ENCODE measurements around the gene MUC5B.

Gene MUC5B

DNA sequence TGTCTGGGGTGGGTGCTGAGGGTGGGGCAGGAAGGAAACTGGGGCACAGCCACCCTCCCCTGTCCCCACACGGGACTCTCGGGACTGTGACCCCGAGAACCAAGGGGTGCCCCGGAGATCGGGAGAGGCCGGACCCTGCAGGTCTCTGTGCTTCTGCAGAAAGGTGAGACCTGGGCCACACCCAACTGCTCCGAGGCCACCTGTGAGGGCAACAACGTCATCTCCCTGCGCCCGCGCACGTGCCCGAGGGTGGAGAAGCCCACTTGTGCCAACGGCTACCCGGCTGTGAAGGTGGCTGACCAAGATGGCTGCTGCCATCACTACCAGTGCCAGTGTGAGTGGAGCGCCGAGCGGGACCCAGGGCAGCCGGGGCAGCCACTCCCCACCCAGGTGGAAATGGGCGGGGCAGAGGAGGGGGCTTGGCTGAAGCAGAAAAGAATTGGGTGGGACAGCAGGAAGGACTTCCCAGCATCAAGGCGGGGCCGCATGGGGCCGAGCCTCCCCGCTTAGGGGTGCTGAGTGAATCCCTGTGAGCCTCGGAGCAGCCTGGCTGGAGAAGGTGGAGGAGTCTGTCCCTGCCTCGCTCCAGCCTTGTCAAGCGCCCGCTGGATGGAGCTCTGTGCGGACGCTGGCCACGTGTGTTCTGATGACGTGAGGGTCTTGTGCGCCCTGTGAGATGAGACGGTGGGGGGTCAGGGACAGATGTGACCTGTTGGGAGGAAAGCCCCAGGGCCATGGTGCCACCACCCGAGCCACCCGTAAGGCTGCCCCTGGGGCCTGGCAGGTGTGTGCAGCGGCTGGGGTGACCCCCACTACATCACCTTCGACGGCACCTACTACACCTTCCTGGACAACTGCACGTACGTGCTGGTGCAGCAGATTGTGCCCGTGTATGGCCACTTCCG, 29.3 kb upstream of the MUC5B start:
- no peak overlapping the region for H3K27ac ChIP-seq (ENCODE audit: low read depth, low read length)
- no peaks in the 10 kb centered on the region for H3K4me1 ChIP-seq (ENCODE audit: control insufficient read depth, insufficient read depth, low read length)
- H3K4me3 ChIP-seq (ENCODE audit: low read depth, low read length): no peak overlapping the region
- H3K9ac ChIP-seq (ENCODE audit: low read depth, low read length): no peak overlapping the region
- no peaks in the 10 kb centered on the region for H3K27me3 ChIP-seq (ENCODE audit: control insufficient read depth, insufficient read depth, low read length)
- peaks cover 6% of the 10 kb centered on the region; the same call in 1 of the 2 replicates for H3K9me3 ChIP-seq (ENCODE audit: control insufficient read depth, insufficient read depth, low read length)
- no peaks in the 10 kb centered on the region for H3K36me3 ChIP-seq (ENCODE audit: control insufficient read depth, insufficient read depth, low read length)

DNA sequence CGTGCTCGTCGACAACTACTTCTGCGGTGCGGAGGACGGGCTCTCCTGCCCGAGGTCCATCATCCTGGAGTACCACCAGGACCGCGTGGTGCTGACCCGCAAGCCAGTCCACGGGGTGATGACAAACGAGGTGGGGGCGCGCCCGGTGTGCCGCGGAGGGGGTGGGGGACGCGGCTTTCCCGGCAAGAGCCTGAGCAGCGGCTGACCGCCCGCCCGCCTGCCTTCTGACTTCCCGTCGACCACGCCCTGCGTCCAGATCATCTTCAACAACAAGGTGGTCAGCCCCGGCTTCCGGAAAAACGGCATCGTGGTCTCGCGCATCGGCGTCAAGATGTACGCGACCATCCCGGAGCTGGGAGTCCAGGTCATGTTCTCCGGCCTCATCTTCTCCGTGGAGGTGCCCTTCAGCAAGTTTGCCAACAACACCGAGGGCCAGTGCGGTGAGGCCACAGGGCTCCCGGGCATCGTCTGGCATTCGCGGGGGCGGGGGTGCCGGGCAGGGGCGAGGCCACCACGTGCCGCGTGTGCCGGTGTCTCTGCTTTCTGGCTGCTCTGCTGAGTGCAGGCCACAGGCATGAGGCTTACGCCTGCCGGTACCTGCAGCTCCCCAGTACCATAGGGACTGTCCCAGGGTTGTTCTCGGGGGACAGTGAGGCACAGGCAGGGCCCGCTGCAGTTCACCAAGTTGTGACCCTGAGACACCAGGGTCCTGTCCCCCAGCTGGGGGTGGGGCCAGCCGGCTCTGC, 28.5 kb upstream of the MUC5B start:
- H3K4me3 ChIP-seq (ENCODE audit: low read depth, low read length): no peak overlapping the region
- H3K9ac ChIP-seq (ENCODE audit: low read depth, low read length): no peak overlapping the region
- H3K27ac ChIP-seq (ENCODE audit: low read depth, low read length): no peak overlapping the region
- no peaks in the 10 kb centered on the region for H3K36me3 ChIP-seq (ENCODE audit: control insufficient read depth, insufficient read depth, low read length)
- no peaks in the 10 kb centered on the region for H3K27me3 ChIP-seq (ENCODE audit: control insufficient read depth, insufficient read depth, low read length)
- H3K4me1 ChIP-seq (ENCODE audit: control insufficient read depth, insufficient read depth, low read length): no peaks in the 10 kb centered on the region
- H3K9me3 ChIP-seq (ENCODE audit: control insufficient read depth, insufficient read depth, low read length): peaks cover 3% of the 10 kb centered on the region; the same call in 1 of the 2 replicates

GRCh38 chr11:1194977-1195681, 27.7 kb upstream of the MUC5B start:
- Histone ChIP-seq H3K9ac (ENCODE audit: low read depth, low read length) (no peak overlapping the region), H3K4me1 (ENCODE audit: control insufficient read depth, insufficient read depth, low read length) (no peaks in the 10 kb centered on the region), H3K4me3 (ENCODE audit: low read depth, low read length) (no peak overlapping the region), H3K36me3 (ENCODE audit: control insufficient read depth, insufficient read depth, low read length) (no peaks in the 10 kb centered on the region), H3K27me3 (ENCODE audit: control insufficient read depth, insufficient read depth, low read length) (no peaks in the 10 kb centered on the region), H3K27ac (ENCODE audit: low read depth, low read length) (no peak overlapping the region), H3K9me3 (ENCODE audit: control insufficient read depth, insufficient read depth, low read length) (0 out of 2 replicates have a peak, but pooled peaks cover 3% of the 10 kb centered on the region)

DNA sequence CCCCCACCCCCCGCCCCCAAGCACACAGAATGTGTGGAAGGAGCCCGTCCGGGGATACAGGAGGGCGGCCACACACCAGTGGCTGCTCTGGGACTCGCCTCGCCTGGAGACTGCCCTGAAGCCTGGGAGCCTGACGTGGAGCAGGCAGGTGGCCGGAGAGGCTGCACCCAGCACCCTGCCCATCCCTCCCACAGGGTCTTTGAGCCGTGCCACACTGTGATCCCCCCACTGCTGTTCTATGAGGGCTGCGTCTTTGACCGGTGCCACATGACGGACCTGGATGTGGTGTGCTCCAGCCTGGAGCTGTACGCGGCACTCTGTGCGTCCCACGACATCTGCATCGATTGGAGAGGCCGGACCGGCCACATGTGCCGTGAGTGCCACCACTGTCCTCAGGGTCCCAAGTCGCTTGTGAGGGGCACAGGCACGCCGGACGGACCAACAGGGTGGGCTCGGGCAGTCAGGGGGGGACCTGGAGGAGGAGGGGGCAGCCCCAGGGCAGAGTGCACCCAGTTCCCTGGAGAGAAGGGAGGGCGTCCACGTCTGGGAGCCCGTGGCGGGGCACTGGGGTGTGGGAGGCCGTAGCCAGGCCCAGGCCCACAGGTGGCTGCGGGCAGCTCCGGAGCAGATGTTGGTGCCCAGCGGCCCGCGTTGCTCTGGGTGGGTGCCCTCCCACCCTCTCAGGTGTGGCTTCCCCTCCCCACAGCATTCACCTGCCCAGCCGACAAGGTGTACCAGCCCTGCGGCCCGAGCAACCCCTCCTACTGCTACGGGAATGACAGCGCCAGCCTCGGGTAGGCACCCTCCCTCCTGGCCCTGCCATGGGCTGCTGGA, 27.0 kb upstream of the MUC5B start:
- no peaks in the 10 kb centered on the region for H3K27me3 ChIP-seq (ENCODE audit: control insufficient read depth, insufficient read depth, low read length)
- 0 out of 2 replicates have a peak, but pooled peaks cover 3% of the 10 kb centered on the region for H3K9me3 ChIP-seq (ENCODE audit: control insufficient read depth, insufficient read depth, low read length)

DNA sequence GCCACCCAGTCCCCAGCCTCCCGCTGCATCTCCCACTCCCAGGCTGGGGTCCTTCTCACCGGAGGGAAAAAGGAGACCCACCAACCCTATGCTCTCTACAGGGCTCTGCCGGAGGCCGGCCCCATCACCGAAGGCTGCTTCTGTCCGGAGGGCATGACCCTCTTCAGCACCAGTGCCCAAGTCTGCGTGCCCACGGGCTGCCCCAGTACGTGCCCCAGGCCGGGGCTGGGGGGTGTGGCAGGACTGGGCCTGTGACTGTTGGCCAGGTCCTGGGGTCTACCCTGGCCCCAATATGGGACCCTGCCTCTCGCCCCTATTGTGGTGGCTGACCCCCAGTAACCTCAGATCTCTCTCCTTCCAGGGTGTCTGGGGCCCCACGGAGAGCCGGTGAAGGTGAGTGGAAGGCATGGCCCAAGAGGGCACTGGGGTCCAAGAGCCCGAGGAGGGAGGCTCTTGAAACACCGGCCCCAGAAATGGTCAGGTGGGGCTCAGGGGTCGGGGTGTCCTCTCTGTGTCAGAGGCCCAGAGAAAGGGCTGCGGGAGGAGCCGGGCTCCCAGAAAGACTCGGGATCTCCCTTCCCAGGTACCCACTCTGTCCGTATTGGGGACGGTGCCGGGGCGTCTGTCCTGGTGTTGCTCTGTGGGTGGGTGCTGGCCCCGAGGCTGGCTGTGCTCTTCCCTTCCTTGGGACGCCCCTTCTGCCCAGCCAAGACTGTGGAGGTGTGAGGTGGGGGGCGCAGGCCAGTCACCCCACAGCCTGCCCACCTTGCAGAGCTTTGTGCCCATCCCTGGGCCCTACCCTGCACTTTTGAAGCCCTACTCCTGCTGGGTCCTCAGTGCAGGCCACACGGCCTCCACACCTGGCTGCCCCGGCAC, 26.1 kb upstream of the MUC5B start:
- H3K27ac ChIP-seq (ENCODE audit: low read depth, low read length): no peak overlapping the region
- no peaks in the 10 kb centered on the region for H3K36me3 ChIP-seq (ENCODE audit: control insufficient read depth, insufficient read depth, low read length)
- 0 out of 2 replicates have a peak, but pooled peaks cover 3% of the 10 kb centered on the region for H3K9me3 ChIP-seq (ENCODE audit: control insufficient read depth, insufficient read depth, low read length)
- H3K9ac ChIP-seq (ENCODE audit: low read depth, low read length): no peak overlapping the region
- H3K4me1 ChIP-seq (ENCODE audit: control insufficient read depth, insufficient read depth, low read length): no peaks in the 10 kb centered on the region
- no peak overlapping the region for H3K4me3 ChIP-seq (ENCODE audit: low read depth, low read length)
- H3K27me3 ChIP-seq (ENCODE audit: control insufficient read depth, insufficient read depth, low read length): no peaks in the 10 kb centered on the region

More for the DNA sequence above, 27.0 kb upstream of the MUC5B start:
- Histone ChIP-seq H3K36me3 (ENCODE audit: control insufficient read depth, insufficient read depth, low read length) (no peaks in the 10 kb centered on the region), H3K4me3 (ENCODE audit: low read depth, low read length) (no peak overlapping the region), H3K4me1 (ENCODE audit: control insufficient read depth, insufficient read depth, low read length) (no peaks in the 10 kb centered on the region), H3K9ac (ENCODE audit: low read depth, low read length) (no peak overlapping the region), H3K27ac (ENCODE audit: low read depth, low read length) (no peak overlapping the region)

DNA sequence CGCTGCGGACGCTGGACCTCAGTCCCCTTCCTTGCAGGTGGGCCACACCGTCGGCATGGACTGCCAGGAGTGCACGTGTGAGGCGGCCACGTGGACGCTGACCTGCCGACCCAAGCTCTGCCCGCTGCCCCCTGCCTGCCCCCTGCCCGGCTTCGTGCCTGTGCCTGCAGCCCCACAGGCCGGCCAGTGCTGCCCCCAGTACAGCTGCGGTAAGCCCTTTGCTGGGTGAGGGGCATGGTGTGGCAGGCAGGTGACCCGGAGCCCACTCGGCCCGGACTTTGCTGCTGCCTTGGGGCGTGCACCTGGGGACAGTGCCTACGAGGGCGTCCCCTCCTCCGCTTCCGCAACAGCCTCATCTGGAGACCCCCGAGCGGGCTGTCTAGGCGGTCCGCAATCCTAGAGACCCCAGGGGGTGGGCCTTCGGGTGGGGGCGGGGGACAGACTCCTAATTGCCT, 25.4 kb upstream of the MUC5B start:
- H3K27ac ChIP-seq (ENCODE audit: low read depth, low read length): no peak overlapping the region
- no peaks in the 10 kb centered on the region for H3K4me1 ChIP-seq (ENCODE audit: control insufficient read depth, insufficient read depth, low read length)
- no peaks in the 10 kb centered on the region for H3K27me3 ChIP-seq (ENCODE audit: control insufficient read depth, insufficient read depth, low read length)
- H3K9ac ChIP-seq (ENCODE audit: low read depth, low read length): no peak overlapping the region
- H3K9me3 ChIP-seq (ENCODE audit: control insufficient read depth, insufficient read depth, low read length): 0 out of 2 replicates have a peak, but pooled peaks cover 3% of the 10 kb centered on the region
- no peak overlapping the region for H3K4me3 ChIP-seq (ENCODE audit: low read depth, low read length)
- H3K36me3 ChIP-seq (ENCODE audit: control insufficient read depth, insufficient read depth, low read length): no peaks in the 10 kb centered on the region

GRCh38 chr11:1197886-1198560, 24.8 kb upstream of the MUC5B start:
- no peaks in the 10 kb centered on the region for H3K4me1 ChIP-seq (ENCODE audit: control insufficient read depth, insufficient read depth, low read length)
- H3K27me3 ChIP-seq (ENCODE audit: control insufficient read depth, insufficient read depth, low read length): no peaks in the 10 kb centered on the region
- H3K9ac ChIP-seq (ENCODE audit: low read depth, low read length): no peak overlapping the region
- 0 out of 2 replicates have a peak, but pooled peaks cover under 1% of the 10 kb centered on the region for H3K9me3 ChIP-seq (ENCODE audit: control insufficient read depth, insufficient read depth, low read length)
- no peak overlapping the region for H3K4me3 ChIP-seq (ENCODE audit: low read depth, low read length)
- H3K27ac ChIP-seq (ENCODE audit: low read depth, low read length): no peak overlapping the region
- H3K36me3 ChIP-seq (ENCODE audit: control insufficient read depth, insufficient read depth, low read length): no peaks in the 10 kb centered on the region

GRCh38 chr11:1198561-1199240, 24.2 kb upstream of the MUC5B start:
- no peaks in the 10 kb centered on the region for H3K9me3 ChIP-seq (ENCODE audit: control insufficient read depth, insufficient read depth, low read length)
- H3K4me1 ChIP-seq (ENCODE audit: control insufficient read depth, insufficient read depth, low read length): no peaks in the 10 kb centered on the region
- H3K9ac ChIP-seq (ENCODE audit: low read depth, low read length): no peak overlapping the region
- no peaks in the 10 kb centered on the region for H3K36me3 ChIP-seq (ENCODE audit: control insufficient read depth, insufficient read depth, low read length)
- H3K4me3 ChIP-seq (ENCODE audit: low read depth, low read length): no peak overlapping the region
- no peaks in the 10 kb centered on the region for H3K27me3 ChIP-seq (ENCODE audit: control insufficient read depth, insufficient read depth, low read length)
- no peak overlapping the region for H3K27ac ChIP-seq (ENCODE audit: low read depth, low read length)

DNA sequence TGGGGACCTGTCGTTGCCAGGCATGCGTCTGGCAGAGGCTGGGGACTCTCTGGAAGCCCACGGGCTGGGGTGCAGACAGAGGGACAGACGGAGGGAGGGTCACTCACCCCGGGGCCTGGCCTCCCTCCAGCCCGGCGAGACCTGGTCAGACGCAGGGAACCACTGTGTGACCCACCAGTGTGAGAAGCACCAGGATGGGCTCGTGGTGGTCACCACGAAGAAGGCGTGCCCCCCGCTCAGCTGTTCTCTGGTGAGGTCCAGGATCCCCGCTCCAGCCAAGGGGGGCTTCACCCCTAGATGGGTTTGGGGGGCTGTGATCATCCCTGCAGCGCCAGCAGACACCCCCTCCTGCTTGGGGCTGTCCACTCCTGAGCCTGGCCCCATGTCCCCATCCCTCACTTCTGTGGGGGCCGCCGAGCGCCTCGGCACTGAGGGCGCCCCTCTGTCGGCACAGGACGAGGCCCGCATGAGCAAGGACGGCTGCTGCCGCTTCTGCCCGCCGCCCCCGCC, 23.6 kb upstream of the MUC5B start:
- no peaks in the 10 kb centered on the region for H3K27me3 ChIP-seq (ENCODE audit: control insufficient read depth, insufficient read depth, low read length)
- H3K9me3 ChIP-seq (ENCODE audit: control insufficient read depth, insufficient read depth, low read length): no peaks in the 10 kb centered on the region
- H3K27ac ChIP-seq (ENCODE audit: low read depth, low read length): no peak overlapping the region
- H3K36me3 ChIP-seq (ENCODE audit: control insufficient read depth, insufficient read depth, low read length): no peaks in the 10 kb centered on the region
- H3K4me3 ChIP-seq (ENCODE audit: low read depth, low read length): no peak overlapping the region
- H3K4me1 ChIP-seq (ENCODE audit: control insufficient read depth, insufficient read depth, low read length): no peaks in the 10 kb centered on the region
- H3K9ac ChIP-seq (ENCODE audit: low read depth, low read length): no peak overlapping the region

Data from HUES48 (cell line).